Measurements from ENCODE around the gene GPR139.

The GPR139 gene

GRCh38 chr16:20051611-20052010 is 22.1 kb downstream of the GPR139 start:
- no peak for DNase-seq

DNA sequence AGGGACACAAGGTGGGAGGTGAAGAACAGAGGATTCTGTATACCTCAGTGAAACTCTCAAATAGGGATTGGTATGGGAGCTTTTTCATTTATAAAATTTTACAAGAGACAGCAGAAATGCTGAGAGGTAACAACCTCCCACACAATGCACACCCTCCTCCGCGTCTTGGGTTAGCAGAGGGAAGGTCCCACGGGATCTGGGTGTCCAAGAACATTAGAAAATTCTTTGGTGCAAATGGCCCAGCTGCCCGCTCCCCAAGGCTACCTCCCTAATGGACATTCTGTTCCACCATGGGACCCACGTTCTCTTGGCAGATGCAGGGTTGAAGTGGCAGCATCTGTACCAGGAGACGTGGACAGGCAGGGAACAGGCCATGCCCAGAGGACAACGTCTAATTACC is 22.5 kb downstream of the GPR139 start:
- DNase-seq = no peak

GRCh38 chr16:20049831-20050230 is 23.9 kb downstream of the GPR139 start:
- DNase-seq = no peak

DNA sequence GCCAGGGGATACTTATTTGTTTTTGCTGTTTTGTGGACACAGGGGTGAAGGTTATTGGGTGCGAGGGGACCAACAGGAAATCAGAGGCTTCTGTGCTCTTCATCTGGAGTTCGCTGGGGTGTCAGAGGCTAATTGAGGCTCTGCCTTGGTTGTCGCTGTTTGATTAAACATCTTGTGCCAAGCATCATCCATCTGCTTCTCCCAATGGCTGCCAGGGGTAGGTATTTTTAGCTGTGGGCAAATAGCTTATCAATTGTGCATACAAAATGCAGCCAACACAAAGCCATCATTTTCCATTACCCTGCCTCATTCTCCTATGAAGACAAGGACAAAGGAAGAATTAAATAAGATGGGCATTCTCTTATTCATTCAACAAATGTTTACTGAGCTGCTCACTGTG is 27.8 kb downstream of the GPR139 start:
- DNase-seq = no peak

DNA sequence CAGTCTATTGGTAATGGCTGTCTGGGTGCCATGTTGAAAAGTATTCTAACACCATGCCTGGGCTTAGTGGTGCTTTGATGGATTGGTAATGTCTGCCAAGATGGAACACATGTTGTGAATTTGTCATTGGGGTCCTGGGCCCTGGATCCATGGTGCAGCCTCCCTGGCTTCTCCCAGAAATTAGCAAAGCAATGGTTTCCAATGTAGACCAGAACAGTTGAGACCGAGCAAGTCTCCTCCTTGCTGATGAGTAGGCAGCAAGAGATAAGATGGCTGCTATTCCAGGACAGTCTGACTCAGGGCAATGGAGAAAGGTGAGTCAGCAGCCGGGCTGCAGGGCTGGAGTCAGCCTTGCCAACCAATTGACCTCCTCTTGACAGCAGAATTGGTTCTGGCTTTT is 30.8 kb downstream of the GPR139 start:
- no peak for DNase-seq

- no peak for DNase-seq
Measured at GRCh38 chr16:20041924-20042596, 31.6 kb downstream of the GPR139 start.

DNA sequence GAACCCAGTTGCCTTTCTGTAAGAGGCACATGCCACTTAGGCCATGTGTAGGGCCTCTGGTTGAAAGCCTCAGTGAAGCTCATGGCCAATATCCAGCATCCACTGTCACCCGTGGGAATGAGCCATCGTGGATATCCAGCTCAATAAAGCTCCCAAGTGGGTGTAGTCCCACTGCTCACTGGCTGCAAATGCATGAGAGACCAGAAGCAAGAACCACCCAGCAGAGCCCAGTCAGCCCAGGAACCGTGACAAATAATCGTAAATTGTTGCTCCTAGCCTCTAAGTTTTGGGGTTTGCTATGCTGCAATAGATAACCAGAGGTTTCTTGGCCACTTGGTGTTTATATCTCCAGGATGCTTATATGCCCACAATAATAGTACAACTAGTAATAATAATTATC is 33.7 kb downstream of the GPR139 start:
- DNase-seq = no peak

- no peak for DNase-seq
Measured at GRCh38 chr16:20029611-20030010, 44.1 kb downstream of the GPR139 start.

DNA sequence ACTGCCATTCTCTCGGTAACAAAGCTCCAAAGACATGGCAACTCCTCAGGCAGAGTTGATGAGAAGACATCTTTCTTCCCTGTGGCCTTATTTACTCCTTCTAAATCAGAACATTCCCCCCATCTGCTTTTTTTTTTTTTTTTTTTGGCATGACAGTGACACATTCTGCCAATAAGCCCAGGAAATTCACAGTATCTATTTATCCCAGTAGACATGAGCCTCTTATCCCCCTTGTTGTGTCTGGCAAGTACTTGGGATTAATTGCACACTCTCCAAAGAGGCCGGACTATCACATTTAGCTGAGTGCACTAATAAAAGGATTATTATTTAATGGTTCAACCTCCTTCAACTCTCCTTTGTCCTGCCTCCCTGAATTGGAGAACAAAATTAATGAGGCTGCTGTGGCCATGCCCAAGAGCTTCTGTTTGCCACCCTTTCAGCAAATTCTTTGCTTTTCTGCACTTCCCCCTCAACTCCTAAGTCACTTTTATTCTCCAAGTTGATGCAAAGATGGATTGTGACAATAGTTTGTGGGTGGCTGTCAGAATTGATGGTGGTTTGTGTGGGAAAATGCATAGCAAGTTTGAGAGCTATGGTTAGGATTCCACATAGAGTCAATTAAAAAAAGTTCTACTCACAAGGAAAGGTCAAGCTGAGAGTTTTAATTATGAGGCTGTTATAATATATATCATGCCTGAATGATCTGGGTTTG is 47.2 kb downstream of the GPR139 start:
- no peak for DNase-seq

DNA sequence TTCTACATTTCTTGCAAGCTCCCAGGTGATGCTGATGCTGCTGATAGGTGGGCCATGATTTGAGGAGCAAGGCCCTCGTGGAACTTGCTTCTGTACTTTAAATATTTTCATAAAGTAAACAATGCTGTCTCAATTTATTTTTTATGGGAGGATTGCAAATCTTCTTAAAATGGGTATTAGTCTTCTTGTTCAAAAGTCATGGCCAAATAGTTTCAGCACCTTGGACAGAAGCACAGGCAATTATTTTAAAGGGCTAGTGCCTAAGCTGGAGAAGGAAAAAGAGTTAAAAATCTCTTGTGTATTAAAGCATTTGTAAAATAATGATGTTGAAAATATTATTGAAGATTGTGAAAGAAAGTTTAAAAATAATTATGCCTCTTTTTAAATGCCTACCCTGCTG is 50.5 kb downstream of the GPR139 start:
- no peak for DNase-seq

- DNase-seq = no peak
Measured at GRCh38 chr16:20020976-20021375, 52.7 kb downstream of the GPR139 start.

GRCh38 chr16:20020083-20020482 is 53.6 kb downstream of the GPR139 start:
- DNase-seq = no peak

DNA sequence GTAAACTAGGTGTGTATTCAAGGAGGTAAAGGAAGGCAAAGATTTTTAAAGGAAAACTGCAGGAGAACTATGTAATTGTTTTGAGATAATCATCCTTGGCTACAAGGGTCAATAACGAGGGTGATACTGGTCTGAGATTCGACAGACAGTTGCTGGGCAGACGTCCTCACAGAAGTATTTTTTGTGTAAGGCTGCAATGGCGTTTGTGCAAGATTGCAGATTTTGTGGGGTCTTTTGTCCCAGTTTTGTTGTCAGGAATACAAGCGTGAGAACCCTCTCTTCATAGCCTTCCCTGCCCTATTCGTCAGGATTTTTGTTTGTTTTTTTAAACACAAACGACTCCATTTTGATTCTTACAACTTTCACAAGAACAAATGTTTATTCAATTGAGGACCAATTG is 57.5 kb downstream of the GPR139 start:
- no peak for DNase-seq

DNA sequence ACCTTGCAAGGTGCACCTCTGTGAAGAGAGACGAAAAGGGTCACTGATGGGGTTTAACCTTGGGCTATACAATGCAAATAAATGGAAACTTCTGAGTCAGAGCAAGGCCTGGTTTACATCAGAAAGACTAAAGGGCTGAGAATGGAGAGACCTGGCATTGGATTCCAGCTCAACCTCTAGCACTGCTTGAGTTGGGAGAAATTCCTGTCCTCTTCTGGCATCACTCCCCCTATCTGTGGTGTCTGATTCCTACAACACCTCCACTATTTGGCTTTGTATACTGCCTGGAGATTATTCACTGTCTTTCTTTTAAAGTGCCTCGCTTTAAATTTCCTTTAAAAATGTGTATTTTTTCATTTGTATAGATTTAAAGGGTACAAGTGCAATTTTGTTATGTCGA is 68.8 kb downstream of the GPR139 start:
- DNase-seq = no peak

GRCh38 chr16:20002936-20003335 is 70.8 kb downstream of the GPR139 start:
- DNase-seq = no peak

GRCh38 chr16:20001856-20002707 is 71.6 kb downstream of the GPR139 start:
- no peak for DNase-seq

- no peak for DNase-seq
Measured at GRCh38 chr16:19997734-19998133, 76.0 kb downstream of the GPR139 start.

- no peak for DNase-seq
Measured at GRCh38 chr16:19997264-19997663, 76.4 kb downstream of the GPR139 start.

DNA sequence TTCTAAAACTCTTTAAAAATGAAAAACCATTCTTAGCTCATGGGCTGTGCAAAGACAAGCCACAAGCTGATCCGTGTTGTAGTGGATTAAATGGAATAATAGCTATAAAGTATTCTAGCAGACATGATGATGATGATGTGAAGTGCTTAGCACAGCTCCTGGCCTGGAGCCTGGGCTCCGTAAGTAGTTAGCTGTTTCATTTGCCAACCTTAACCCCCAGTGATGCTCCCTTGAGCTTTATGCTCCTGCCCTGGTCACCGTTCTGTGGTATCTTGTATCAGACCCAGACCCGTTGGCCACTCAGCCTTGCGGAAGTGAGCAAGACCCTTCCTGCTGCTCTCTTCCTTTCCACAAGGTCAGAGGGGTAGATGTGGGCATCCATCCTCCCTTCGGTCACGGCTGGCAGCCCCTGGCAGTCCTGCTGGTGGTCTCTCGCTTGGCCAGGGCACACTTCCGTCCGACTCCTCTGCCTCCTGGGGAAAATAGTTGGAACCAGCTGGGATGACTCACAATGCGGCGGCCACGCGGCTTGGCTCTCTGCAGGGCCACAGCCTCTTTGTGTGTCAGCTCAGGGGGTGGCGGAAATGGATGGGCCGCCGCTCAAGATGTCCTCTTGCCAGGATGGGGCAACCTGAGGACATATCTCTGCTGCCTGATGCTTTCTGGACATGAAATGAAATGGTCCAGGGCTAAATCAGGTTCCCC is 79.1 kb downstream of the GPR139 start:
- DNase-seq = no peak

DNA sequence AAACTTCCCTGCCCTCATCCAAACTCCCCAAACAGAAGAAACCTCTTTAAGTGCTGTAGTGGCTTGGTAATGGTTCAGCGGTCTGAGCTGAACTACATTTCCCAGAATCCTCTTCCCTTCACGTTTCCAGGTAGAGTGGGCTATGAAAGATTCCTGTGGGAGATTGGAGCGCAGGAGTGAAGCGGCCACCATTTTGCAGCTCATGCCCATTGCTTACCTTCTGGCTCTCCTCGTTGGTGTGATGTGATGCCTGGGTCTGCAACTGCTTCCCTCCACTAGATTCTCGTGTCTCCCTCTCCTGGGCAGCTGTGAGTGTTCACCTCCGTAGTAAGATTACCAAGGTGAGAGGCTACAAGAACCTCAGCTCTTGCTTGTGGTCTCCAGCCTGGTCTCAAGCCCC is 82.1 kb downstream of the GPR139 start:
- no peak for DNase-seq

GRCh38 chr16:19984135-19984534 is 89.6 kb downstream of the GPR139 start:
- DNase-seq = no peak

Data from CD4-positive, alpha-beta T cell treated with Interleukin-6 for 4 hours (primary cell).